ENCODE results near the gene CPTP. TPM values are rescaled to one million over a fixed set of nuclear protein-coding genes. Genes with fewer than 3 reads are reported as not detected.

Gene CPTP
- total and polyA plus RNA-seq, 2 of the 13 experiments (the other 11 are each of a cell fraction or from before 2014, with no cell fraction given) = 5.5 to 9.3 TPM

GRCh38 chr1:1305300-1306069 lies 19.1 kb upstream of the CPTP start (continued):
- TF ChIP-seq, protein P1, sequence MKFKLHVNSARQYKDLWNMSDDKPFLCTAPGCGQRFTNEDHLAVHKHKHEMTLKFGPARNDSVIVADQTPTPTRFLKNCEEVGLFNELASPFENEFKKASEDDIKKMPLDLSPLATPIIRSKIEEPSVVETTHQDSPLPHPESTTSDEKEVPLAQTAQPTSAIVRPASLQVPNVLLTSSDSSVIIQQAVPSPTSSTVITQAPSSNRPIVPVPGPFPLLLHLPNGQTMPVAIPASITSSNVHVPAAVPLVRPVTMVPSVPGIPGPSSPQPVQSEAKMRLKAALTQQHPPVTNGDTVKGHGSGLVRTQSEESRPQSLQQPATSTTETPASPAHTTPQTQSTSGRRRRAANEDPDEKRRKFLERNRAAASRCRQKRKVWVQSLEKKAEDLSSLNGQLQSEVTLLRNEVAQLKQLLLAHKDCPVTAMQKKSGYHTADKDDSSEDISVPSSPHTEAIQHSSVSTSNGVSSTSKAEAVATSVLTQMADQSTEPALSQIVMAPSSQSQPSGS (CRISPR knock-in tag; IDR thresholded peaks at IDR 0.05) = no peak
- no peak for TF ChIP-seq BHLHE40 (IDR thresholded peaks at IDR 0.05; ENCODE audit: low read length)
- TF ChIP-seq TBX3 (IDR thresholded peaks at IDR 0.05; ENCODE audit: borderline replicate concordance) = no peak
- no peak for TF ChIP-seq ZC3H4 (CRISPR knock-in tag; IDR thresholded peaks at IDR 0.05; ENCODE audit: borderline replicate concordance)
- TF ChIP-seq, protein P2, sequence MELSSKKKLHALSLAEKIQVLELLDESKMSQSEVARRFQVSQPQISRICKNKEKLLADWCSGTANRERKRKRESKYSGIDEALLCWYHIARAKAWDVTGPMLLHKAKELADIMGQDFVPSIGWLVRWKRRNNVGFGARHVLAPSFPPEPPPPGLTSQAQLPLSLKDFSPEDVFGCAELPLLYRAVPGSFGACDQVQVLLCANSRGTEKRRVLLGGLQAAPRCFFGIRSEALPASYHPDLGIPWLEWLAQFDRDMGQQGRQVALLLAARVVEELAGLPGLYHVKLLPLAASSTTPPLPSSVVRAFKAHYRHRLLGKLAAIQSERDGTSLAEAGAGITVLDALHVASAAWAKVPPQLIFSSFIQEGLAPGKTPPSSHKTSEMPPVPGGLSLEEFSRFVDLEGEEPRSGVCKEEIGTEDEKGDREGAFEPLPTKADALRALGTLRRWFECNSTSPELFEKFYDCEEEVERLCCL (CRISPR knock-in tag; IDR thresholded peaks at IDR 0.05; ENCODE audit: borderline replicate concordance) = no peak
- TF ChIP-seq ZNF678 (CRISPR knock-in tag; IDR thresholded peaks at IDR 0.05) = no peak
- TF ChIP-seq ZFX (CRISPR knock-in tag; IDR thresholded peaks at IDR 0.05; ENCODE audit: low read depth) = peak; percentile 60; the same call in 1 of the 2 replicates
- TF ChIP-seq, protein P3, sequence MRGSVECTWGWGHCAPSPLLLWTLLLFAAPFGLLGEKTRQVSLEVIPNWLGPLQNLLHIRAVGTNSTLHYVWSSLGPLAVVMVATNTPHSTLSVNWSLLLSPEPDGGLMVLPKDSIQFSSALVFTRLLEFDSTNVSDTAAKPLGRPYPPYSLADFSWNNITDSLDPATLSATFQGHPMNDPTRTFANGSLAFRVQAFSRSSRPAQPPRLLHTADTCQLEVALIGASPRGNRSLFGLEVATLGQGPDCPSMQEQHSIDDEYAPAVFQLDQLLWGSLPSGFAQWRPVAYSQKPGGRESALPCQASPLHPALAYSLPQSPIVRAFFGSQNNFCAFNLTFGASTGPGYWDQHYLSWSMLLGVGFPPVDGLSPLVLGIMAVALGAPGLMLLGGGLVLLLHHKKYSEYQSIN (CRISPR knock-in tag; IDR thresholded peaks at IDR 0.05; ENCODE audit: borderline replicate concordance) = no peak
- no peak for TF ChIP-seq MXI1 (IDR thresholded peaks at IDR 0.05; ENCODE audit: borderline replicate concordance, low read depth, low read length)
- TF ChIP-seq, protein P4, sequence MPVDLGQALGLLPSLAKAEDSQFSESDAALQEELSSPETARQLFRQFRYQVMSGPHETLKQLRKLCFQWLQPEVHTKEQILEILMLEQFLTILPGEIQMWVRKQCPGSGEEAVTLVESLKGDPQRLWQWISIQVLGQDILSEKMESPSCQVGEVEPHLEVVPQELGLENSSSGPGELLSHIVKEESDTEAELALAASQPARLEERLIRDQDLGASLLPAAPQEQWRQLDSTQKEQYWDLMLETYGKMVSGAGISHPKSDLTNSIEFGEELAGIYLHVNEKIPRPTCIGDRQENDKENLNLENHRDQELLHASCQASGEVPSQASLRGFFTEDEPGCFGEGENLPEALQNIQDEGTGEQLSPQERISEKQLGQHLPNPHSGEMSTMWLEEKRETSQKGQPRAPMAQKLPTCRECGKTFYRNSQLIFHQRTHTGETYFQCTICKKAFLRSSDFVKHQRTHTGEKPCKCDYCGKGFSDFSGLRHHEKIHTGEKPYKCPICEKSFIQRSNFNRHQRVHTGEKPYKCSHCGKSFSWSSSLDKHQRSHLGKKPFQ (CRISPR knock-in tag; IDR thresholded peaks at IDR 0.05; ENCODE audit: insufficient replicate concordance) = no peak
- no peak for TF ChIP-seq ZNF318 (CRISPR knock-in tag; IDR thresholded peaks at IDR 0.05)
- TF ChIP-seq KAT2B (IDR thresholded peaks at IDR 0.05; ENCODE audit: borderline replicate concordance, low read depth, low read length) = no peak
- TF ChIP-seq IRX3 (CRISPR knock-in tag; IDR thresholded peaks at IDR 0.05; ENCODE audit: borderline replicate concordance, low read depth) = no peak
- no peak; the same call in 1 of the 2 replicates for TF ChIP-seq DPF2 (CRISPR knock-in tag; IDR thresholded peaks at IDR 0.05; ENCODE audit: borderline replicate concordance, low read depth)
